LNCaP clone FGC (cell line): ENCODE results near the gene MIA2.

Experiments
- DNase-seq: peaks from one replicate; pipeline ENCODE4 v3.0.0-alpha.2; 2011; ENCODE audit warnings: low read depth
- H3K4me3 ChIP-seq: 2 replicates; pipeline ENCODE4 v1.5.1; 2011; ENCODE audit warnings: mild to moderate bottlenecking, low read depth, low read length, control low read depth
- CTCF ChIP-seq: IDR thresholded peaks from 2 replicates; pipeline ENCODE4 v1.5.1; 2012; ENCODE audit warnings: mild to moderate bottlenecking; ENCODE audit not compliant: control insufficient read depth, insufficient read depth; ENCODE audit errors: extremely low read depth

The MIA2 gene

DNA sequence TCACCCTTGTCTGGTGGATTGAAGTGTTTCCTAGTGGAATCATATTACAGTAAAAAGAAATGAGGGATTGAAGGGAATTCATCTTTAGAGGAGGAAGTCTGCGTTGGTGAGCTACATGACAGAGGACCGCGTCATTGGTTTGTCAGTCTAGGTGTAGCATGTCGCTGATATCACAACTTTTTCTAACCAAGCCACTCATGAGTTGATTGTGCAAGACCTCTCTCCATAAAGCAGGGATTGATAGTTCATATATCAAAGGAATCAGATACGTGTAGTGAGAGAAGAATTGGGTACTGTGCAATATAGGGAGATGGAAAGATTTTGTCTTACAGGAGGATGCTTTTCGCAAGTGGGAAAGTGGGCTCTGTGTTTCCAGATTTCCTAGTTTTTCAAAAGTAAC lies 201.5 kb downstream of the MIA2 start:
- TF ChIP-seq CTCF: no peak
- DNase-seq: no peak
- no peak overlapping the region for H3K4me3 ChIP-seq
